ENCODE data around the gene PLEKHN1.
"Not testable (repeated sequence)": the region's sequence is repeated elsewhere in the genome, so short reads cannot be mapped to it uniquely, and the experiment has no call there.

Gene PLEKHN1

DNA sequence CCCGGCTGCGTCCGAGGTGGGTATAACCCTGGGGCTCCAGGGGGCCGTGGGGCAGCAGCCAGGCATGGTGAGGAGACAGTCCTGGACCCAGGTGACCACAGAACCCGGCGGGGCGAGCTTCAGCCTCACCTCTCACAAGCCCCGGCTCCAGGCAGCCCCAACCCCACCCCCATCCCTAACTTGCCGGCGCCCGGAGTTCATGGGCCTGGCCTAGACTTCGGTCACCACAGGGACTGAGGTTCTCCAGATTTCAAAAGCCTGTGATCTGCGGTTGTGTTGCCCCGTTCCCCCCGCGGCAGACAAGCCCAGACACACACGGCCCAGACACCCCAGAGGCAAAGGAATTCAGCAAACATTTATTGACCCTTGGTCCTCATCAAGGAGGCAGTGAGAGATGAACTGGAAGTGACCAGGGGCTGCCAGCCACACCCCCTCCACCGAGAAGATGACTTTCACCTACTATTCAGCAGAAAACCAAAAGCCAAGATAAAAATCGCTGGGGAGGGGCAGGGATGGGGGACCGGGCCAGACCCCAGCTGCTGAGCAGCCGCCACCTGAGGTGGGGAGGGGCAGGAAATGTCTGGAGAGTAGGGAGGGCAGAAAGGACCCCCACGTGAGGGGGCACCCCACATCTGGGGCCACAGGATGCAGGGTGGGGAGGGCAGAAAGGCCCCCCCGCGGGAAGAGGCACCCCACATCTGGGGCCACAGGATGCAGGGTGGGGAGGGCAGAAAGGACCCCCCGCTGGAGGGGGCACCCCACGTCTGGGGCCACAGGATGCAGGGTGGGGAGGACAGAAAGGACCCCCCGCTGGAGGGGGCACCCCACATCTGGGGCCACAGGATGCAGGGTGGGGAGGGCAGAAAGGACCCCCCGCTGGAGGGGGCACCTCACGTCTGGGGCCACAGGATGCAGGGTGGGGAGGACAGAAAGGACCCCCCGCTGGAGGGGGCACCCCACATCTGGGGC is 29.7 kb downstream of the PLEKHN1 start:
- DNase-seq (ENCODE audit: low spot score): no peak

DNA sequence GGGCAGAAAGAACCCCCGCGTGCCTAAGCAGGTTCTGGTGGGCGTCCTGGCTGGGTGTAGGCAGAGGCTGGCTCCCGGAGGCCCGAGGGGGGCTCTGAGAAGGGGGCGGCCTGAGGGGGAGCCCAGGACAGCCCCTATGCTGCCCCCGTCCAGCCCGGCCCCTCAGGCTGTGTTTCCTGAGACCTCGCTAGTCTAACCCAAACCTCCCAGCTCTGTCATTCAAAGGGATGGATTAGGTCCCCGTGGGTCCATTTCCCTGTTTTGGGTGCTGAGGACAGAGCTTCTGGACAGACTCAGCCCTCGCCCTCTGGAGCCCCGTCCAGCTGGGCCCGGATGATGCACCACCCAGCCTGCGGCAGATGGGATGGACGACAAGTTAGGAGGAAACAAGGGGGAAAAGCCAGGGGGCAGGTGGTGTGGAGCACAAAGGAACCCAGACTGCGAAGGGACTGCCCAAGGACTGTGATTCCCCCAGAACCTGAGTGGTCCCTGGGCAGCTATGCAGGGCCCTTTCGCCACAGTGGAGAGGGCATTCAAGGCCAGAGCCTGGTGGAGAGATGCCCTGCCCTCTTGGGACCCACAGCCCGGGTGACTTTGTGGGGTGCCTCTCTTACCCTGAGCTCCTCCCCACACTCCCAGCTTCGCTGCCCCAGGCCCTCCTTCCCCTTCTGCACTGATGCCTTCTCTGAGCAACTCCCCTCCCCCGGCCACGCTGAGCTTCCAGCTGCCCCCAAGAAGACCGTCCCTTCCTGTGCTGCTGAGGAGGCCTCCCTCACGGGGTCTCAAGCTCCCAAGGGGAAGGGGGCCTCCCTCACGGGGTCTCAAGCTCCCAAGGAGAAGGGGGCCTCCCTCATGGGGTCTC is 30.8 kb downstream of the PLEKHN1 start:
- DNase-seq (ENCODE audit: low spot score): no peak

DNA sequence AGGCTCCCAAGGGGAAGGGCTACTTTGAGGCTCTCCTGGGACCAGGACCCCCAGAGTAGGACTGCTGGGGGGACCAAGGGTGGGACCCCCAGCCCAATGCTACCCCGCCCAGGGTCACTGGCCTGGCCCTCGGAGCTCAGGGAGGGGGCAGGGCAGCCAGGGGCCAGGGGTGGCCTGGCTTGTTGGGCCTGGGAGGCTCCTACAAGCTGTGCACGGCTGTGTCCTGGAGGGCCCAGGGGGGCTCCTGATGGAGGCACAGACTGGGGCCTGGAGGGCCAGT is 31.4 kb downstream of the PLEKHN1 start:
- DNase-seq (ENCODE audit: low spot score): no peak

DNA sequence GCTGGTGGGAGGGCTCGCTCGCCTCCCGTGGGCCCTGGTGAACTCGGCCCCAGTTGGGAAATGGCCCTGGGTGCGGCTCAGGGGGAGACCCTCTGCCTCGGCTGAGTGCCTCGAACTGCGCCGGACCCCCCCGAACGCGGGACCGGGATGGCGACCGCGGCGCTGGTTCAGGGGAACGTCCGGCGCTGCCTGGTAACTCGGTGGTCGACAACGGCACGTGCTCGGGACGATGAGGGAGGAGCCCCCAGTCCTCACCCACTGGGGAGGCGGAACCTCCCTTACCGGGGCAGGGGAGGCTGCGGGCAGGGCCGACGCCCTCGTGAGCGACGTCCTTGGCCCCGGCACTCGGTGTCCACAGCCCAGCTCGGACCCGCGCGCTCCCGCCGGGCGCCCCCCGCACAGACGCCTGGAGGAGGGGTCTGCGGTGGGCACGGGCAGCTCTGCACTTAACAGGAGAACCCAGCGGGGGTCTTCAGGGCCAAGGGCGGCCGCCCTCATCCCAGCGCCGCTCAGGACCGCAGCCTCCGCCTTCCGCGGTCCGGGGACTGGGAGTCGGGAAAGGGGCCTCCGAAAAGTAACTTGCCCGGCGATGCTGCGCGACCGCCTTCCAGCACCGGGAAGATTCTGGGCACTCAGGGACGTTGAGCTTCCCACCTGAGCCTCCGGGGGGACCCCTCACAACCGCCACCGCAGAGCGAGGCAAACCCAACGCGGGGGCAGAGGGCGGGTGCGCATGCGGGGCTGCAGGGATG is 31.9 kb downstream of the PLEKHN1 start:
- no peak for DNase-seq (ENCODE audit: low spot score)

DNA sequence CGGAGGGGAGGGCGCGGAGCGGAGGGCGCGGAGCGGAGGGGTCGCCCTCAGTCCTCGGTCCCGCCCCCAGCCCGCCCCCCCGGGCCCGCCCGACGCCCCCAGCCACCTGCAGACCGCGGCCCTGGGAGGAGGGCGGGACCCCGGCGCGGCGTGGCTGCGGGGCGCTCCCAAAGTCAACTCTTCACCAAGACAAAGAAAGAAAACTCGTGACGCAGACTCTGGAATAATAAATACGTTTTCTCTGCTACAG is 32.4 kb downstream of the PLEKHN1 start:
- no peak for DNase-seq (ENCODE audit: low spot score)

DNA sequence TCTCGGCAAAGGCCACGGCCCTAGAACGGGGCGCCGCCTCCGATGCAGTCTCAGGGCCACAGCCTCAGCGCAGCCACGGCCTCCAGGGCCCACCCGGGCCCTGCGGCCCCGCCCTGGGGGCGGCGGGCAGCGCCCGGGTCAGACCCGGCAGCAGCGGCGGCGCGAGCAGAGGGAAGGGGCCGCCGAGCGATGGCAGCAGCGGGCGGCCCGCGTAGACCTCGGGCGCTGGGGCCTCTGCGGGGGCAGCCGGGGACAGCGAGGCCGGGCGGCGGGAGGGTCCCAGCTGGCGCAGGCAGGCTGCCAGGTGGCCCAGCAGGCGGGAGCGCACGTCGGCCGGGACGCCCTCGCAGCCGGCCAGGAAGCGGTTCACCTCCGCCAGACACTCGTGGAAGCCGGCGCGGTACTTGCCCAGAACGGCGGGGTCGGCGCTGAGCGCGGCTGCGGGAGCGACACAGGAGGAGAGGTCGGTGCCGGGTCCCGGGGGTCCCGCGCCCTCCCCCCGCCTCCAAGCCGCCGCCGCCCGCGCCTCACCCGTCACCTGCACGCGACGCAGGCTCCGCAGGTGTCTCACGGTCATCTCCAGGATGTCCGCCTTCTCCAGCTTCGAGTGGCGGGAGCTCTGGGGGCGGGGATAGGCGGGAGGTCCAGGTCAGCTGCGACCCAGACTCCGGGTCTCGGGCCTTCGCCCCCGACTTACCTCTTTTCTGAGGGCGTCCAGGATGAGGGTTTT is 32.9 kb downstream of the PLEKHN1 start:
- no peak for DNase-seq (ENCODE audit: low spot score)

DNA sequence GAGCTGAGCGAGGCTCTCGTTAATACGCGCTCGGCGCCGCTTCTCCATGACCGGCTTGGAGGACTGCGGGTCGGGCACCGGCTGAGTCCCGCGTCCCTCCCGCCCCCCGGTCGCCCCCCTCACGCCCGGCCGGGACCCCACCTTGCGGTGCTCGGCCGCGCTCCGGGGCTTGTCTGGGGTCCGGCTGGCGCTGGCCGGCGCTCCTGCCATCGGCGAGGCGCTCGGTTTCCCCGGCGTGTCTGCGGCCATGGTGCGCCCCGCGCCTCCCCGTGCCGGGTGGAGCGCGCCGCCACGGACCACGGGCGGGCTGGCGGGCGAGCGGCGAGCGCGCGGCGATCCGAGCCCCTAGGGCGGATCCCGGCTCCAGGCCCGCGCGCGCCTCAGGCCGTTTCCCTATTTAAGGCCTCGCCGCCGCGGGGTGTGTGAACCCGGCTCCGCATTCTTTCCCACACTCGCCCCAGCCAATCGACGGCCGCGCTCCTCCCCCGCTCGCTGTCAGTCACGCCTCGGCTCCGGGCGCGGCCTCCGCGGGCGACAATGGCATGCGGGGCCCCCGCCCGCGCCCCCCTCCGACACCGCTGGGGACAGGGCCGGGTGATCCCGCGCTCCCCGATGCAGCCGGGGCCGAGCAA is 33.6 kb downstream of the PLEKHN1 start, which contains the start of gene HES4:
Gene HES4 (minus strand): TSS at position 373 of the 632 bp plus-strand sequence. CDS start 124 bp downstream, at position 249.
- peak; percentile 93 for DNase-seq (ENCODE audit: low spot score)

DNA sequence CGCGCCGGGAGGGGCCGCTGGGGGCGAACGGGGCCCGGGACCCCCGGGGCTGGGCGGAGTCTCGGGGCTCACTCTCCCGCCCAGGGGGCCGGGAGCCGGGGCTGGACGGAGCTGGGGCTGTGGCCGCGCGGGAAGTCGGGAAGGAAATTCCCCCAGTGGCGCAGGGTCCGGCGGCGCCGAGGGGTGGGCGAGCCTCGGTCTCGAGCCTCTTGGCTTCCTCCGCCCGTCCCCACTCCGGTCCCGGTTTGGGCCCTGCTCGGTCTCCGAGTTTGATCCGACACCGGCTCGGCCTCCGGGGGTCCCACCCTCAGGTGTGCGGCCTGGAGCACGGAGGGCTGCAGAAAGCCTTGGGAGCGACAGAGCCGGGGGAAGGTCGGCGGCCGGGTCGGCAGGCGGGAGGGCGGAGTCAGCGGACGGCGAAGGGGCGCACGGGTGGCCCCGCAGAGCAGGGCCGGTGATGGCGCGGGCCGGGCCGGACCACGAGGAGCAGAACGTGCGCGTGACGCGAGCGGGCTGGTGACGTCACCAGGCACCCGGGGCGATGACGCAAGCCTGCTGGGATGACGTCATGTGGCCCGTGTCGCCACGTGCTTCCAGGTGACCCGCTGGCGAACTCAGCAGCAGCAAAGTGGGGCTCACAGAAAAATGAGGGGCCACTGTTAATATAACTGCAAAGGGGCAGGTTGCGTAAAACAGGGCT is 34.2 kb downstream of the PLEKHN1 start:
- DNase-seq (ENCODE audit: low spot score): peak; percentile 93

DNA sequence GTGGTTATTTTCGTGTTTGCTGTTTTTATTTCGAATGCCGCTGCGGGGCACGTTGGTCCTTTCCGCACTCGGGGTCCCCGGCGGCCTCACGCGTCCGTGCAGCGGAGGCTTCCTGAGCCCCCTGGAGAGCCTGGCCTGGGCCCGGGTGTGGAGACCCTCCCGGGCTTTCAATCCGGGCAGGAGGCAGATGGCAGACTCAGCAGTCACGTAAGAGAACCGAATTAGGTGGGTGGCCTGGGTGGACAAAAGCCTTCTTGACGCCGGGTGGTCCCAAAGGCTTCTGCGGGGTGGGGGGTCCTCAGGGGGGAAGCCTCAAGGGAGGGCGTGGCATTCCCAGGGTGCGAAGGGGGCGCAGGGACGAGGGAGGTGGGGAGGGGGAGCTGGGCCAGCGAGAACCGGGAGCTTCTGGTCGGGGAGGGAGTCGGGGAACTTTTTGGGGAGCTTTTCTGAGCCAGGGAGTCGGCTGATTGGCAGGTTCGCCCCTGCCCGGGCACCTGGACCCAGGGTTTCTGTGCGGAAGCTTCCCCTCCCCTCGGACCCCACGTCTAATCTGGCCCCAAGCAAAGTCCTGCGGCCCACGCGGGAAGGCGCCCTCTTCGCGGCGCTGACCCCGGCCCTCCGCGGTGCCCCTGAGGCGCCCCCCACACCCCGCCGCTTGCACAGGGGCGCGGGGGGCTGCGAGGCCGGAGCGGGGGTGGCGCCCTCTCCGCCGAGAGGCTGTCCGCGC is 34.9 kb downstream of the PLEKHN1 start:
- DNase-seq (ENCODE audit: low spot score): no peak

DNA sequence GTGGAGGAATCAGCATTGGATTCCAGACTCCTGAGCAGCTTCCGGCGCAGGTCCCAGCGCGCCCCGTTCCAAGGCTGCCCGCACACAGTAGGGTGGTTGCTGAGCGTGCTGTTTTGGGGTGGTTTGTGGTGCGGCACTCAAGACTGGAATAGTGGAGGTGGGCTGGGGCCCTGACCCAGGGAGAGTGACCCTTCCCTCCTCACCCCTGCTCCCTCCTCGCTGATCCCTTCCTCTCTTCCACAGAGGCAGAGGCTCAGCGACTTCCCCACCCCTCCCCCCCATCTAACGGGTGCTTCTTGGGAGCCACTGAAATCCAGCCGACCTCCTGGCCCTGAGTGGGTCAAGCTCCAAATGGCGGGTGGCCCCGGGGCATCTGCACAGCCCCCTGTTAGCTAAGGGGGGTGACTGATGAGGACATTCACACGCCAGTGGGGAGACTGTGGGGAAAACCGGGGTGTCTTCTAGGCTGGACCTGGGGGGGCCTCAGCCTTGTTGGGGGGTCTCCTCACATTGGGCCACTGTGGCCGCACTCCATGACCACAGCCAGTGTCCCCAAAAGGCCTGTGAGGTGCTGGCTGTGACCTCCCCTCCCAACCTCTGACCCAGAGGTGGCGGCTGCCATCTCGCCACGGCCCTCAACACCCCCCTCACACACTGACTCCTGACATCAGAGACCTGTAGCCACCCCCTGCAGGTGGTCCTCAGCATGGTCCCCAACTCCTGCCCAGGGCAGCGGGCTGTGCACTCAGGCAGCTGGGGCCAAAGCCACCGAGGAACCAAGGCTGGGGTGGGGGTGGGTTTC is 37.5 kb downstream of the PLEKHN1 start:
- no peak for DNase-seq (ENCODE audit: low spot score)

DNA sequence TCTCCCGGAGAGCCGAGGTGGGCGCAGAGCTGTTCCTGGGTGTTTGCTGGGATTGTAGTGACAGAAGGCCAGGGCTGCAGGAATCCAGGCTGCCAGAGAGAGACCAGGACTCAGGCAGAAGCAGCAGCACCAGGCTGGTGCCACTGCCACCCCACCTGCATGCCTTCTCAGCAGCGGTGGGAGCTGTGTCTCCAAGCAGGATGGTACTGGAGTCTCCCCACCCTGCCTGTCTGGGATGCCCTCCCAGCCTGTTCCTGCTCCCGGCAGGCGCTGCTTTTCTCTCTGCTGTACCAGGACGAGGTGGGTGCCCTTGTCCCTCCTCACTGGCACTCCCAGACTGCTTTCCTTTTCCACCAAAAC is 38.1 kb downstream of the PLEKHN1 start:
- no peak for DNase-seq (ENCODE audit: low spot score)

DNA sequence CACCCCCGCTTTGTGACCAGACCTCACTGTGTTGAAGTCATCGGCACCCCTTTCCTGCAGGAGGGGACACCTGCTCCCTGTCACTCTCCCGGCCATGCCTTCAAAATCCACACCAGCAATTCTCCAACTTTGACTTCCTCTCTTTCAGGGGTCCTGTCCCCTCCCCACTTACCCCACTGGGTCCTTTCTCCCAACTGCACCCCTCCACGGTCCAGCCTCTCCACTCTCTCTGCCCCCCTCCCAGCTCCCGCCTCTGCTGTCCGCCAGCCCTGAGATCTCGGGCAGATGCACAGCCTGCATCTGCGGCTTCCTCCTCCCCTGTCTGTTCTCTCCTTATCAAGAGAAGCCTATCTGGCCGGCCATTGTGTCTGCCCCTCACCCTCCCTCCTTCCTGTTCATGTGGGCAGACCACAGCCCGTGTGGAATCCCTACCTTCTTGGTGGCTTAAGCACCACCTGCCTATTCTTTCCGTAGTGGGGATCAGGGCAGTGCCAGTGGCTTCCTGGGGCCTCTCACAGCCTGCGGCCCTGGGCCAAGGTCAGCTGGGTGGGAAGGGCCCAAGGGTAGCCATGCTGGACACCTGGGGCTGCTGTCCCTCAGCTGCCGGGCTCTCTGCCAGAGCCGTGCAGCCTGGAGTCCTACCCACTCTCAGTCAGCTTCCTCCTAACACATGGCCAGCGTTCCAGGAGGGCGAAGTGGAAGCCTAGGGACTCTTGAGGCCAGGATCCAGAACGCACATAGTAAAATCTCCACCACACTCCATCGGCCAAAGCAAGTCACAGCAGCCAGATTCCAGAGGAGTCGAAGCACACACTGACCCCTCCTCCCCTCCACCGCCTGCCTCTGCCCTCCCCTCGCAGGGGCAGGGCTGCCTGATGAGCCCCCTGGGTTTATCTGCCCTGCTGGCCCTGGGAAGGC is 38.8 kb downstream of the PLEKHN1 start:
- no peak for DNase-seq (ENCODE audit: low spot score)

DNA sequence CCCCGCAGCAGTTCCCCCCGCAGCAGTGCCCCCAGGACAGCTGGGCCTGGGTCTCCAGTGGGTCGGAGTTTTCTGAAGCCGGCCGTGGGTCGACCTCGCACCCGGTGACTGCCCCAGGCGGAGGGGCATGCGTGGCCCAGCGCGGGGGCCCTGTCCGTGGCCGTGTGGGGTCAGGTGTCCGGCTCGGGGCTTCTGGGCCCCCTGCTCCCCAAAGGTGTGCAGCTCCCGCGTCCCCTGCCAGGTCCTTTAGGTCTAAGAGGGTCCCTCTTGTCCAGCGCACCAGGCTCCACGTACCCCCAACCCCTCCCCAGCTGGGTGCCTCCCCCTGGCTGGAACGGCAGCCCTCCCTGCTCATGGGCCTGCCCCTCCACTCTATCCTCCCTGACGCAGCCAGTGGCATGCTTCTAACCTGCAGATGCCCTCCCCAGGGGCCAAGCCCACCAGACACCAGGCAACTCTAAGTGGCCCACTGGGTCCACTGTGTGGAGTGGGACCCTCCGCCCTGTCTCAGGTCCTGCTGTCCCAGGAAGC is 39.6 kb downstream of the PLEKHN1 start:
- no peak for DNase-seq (ENCODE audit: low spot score)

DNA sequence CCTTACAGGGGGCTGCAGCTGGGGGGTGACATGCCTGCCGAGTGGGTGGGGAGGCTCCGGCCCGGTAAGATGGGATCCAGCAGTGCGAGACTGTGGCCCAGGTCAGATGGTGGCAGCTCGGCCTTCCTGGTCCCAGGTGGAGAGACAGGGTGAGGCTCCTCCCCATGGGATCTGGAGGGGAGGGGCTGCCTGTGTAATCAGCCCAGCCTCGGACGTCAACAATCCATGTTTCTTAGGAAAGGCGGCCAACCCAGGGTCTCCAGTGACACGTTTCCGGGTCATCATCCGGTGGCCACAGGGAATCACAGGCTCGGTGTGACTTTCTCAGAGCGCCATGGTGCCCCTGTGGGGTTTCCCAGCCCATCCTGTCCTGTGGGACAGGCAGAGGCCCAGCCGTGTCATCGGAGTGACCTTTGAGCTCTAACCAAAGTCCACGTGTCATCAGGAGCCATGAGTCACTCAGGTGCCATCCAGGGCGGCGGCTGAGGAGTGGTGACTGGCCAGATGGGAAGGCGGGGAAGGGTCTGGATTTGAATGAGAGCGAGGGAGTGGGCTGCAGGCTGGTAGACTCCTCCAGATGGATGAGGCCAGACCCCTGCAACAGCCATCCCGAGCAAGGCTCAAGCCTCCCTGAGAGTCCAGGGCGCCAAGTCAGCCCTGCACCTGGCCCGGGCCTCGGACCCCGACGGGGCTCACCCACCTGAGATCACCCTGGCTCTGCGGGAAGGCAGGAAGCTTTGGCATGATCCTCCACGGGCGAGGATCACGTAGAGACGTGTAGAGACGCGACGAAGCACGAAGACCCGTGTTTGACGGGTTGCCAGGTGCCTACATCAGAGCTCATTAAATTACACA is 40.2 kb downstream of the PLEKHN1 start:
- no peak for DNase-seq (ENCODE audit: low spot score)

DNA sequence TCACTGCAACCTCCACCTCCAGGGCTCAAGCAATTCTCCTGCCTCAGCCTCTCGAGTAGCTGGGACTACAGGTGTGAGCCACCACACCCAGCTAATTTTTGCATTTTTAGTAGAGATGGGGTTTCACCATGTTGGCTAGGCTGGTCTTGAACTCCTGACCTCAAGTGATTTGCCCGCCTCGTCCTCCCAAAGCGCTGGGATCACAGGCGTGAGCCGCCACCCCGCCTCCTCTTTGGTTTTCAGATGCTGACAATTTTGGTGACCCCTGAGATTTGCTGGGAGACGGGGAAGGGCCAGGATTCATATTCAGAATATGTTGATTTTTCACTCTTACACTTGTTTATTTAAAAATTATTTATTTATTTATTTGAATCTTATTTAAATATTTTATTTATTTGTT is 43.8 kb downstream of the PLEKHN1 start:
- DNase-seq (ENCODE audit: low spot score): not testable (repeated sequence)

DNA sequence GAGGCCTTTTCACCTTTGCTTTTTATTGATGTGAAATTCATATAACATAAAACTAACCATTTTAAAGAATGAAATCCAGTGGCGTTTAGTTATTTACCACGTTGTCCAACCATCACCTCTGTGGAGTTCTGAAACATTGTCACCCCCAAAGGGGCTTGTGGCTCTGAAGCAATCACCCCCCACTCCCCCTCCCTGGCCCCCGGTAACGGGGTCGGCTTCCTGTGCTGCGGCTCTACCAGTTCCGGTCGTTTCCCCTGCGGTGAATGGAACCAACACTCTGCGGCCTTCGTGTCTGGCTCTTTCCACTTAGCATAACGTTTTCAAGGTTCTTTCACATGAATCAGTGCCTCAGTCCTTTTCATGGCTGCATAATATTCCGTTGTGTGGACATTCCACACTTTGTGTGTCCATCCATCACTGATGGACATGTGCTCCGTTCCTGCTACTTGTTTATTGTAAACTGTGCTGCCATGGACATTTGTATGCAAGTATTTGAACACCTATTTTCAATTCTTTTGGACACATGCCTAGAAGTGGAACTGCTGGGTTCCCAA is 45.2 kb downstream of the PLEKHN1 start:
- no peak for DNase-seq (ENCODE audit: low spot score)

DNA sequence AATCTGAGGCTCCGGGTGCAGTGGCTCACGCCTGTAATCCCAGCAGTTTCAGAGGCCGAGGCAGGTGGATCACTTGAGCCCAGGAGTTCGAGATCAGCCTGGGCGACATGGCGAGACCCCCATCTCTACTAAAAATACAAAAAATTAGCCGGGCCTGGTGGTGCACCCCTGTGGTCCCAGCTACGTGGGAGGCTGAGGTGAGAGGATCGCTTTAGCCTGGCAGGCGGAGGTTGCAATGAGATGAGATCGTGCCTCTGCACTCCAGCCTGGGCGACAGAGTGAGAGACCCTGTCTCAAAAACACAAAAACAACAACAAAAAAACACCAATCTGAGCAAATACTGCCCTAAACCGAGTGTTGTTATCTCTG is 46.4 kb downstream of the PLEKHN1 start:
- DNase-seq (ENCODE audit: low spot score): not testable (repeated sequence)

All from AG08395 (cell line).